ENCODE measurements around the gene MFAP3L. TPM values are rescaled to one million over a fixed set of nuclear protein-coding genes. Genes with fewer than 3 reads are reported as not detected.

The MFAP3L gene
- total RNA-seq, 1 experiment from 2014 or later: 2.7 TPM

- DNase-seq (ENCODE audit: low read depth): no peak
Measured at GRCh38 chr4:169941141-169941540, 85.1 kb downstream of the MFAP3L start.

- no peak for DNase-seq (ENCODE audit: low read depth)
Measured at GRCh38 chr4:169940460-169940859, 85.7 kb downstream of the MFAP3L start.

Other genes with a start within 250 kb of the MFAP3L start
- 2.5 and 3.2 TPM in 2 replicates for gene AADAT, start 63.6 kb upstream of the MFAP3L start, total RNA-seq (2014; rRNA removed; shearing (Covaris generic))